ENCODE results near the gene AKAP13.

AKAP13 gene

GRCh38 chr15:85781099-85781498, 400.7 kb downstream of the AKAP13 start:
- H3K9me3 ChIP-seq (ENCODE audit: control insufficient read depth, insufficient read depth, low read depth, low read length), result no peaks in the 10 kb centered on the region
- POLR2A ChIA-PET, result no interaction called here

GRCh38 chr15:85782064-85782463, 401.7 kb downstream of the AKAP13 start:
- POLR2A ChIA-PET, result no interaction called here
- TF ChIP-seq ZNF76 (tag by site-specific recombination; IDR thresholded peaks at IDR 0.05; ENCODE audit: borderline replicate concordance, low read depth) (no peak), KLF9 (tag by site-specific recombination; IDR thresholded peaks at IDR 0.05; ENCODE audit: low read depth) (no peak), ZNF449 (tag by site-specific recombination; IDR thresholded peaks at IDR 0.05) (no peak), ZSCAN4 (tag by site-specific recombination; IDR thresholded peaks at IDR 0.05) (no peak), ZNF792 (tag by site-specific recombination; IDR thresholded peaks at IDR 0.05) (no peak), ZNF677 (tag by site-specific recombination; IDR thresholded peaks at IDR 0.05) (no peak), KLF17 (tag by site-specific recombination; IDR thresholded peaks at IDR 0.05) (no peak), ZNF416 (tag by site-specific recombination; IDR thresholded peaks at IDR 0.05) (no peak), BCL11B (tag by site-specific recombination; IDR thresholded peaks at IDR 0.05; ENCODE audit: low read depth) (no peak), ZNF175 (tag by site-specific recombination; IDR thresholded peaks at IDR 0.05) (no peak), SETDB1 (IDR thresholded peaks at IDR 0.05; ENCODE audit: insufficient read length, low read length) (no peak), OSR2 (tag by site-specific recombination; IDR thresholded peaks at IDR 0.05) (no peak), TRIM28 (IDR thresholded peaks at IDR 0.05; ENCODE audit: borderline replicate concordance, low read length) (no peak), ZNF670 (tag by site-specific recombination; IDR thresholded peaks at IDR 0.05; ENCODE audit: low read depth) (no peak), ZNF121 (tag by site-specific recombination; IDR thresholded peaks at IDR 0.05) (no peak)
- Histone ChIP-seq H3K4me3 (ENCODE audit: low read depth, low read length) (no peak overlapping the region), H3K4me1 (ENCODE audit: control insufficient read depth, insufficient read depth, low read length) (peaks cover 13% of the 10 kb centered on the region), H3K9me3 (ENCODE audit: control insufficient read depth, insufficient read depth, low read depth, low read length) (no peaks in the 10 kb centered on the region), H3K36me3 (ENCODE audit: control insufficient read depth in 2 of 2, insufficient read depth in 1 of 2, low read length in 2 of 2) (no peaks in the 10 kb centered on the region; a peak in 1 of 3 replicates), H3K27ac (ENCODE audit: extremely low read depth, low read depth, low read length) (no peak overlapping the region)
- CTCF ChIA-PET, result interaction anchor here (0.5 kb wide), 1 partner anchor 52 kb away, joined by 4 read pairs; no protein-coding TSS in a partner anchor

More at GRCh38 chr15:85781099-85781498, 400.7 kb downstream of the AKAP13 start:
- Histone ChIP-seq H3K36me3 (ENCODE audit: control insufficient read depth in 2 of 2, insufficient read depth in 1 of 2, low read length in 2 of 2) (no peaks in the 10 kb centered on the region; a peak in 1 of 3 replicates), H3K27ac (ENCODE audit: extremely low read depth, low read depth, low read length) (no peak overlapping the region), H3K4me1 (ENCODE audit: control insufficient read depth, insufficient read depth, low read length) (peaks cover 6% of the 10 kb centered on the region), H3K4me3 (ENCODE audit: low read depth, low read length) (no peak overlapping the region)
- CTCF ChIA-PET, result no interaction called here
- TF ChIP-seq ZNF37A (tag by site-specific recombination; IDR thresholded peaks at IDR 0.05) (no peak), ZFP41 (tag by site-specific recombination; IDR thresholded peaks at IDR 0.05; ENCODE audit: borderline replicate concordance) (no peak), ZNF311 (tag by site-specific recombination; IDR thresholded peaks at IDR 0.05; ENCODE audit: borderline replicate concordance) (no peak), ZSCAN18 (tag by site-specific recombination; IDR thresholded peaks at IDR 0.05) (no peak), ZSCAN4 (tag by site-specific recombination; IDR thresholded peaks at IDR 0.05) (no peak), TRIM28 (IDR thresholded peaks at IDR 0.05; ENCODE audit: borderline replicate concordance, low read length) (no peak), ZNF174 (tag by site-specific recombination; IDR thresholded peaks at IDR 0.05) (no peak), ZNF398 (tag by site-specific recombination; IDR thresholded peaks at IDR 0.05) (no peak)

Data from HEK293 (cell line).